ENCODE measurements around the gene GDNF.

DNA sequence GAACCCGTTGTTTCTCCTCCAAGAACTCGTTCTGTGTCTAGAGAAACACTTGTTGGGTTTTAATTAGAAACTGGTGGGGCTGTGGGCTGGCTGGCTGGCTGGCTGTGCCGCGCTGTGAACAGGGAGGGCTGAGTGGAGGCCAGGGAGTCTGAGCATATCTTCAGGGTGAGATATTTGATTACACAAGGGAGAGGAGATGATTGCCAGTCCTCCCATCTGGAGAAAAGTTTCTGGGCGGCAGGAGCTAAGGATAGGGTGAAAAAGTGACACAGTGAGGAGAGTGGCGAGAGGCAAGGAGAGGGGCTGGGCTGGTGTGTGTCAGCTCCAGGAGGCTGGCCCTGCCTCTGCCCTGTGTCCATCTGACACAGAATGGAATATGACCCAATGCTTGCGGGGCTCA is 63.0 kb downstream of the GDNF start:
- TF ChIP-seq SIN3A (IDR thresholded peaks at IDR 0.05; ENCODE audit: borderline replicate concordance, insufficient read depth, low read length) = no peak
- TF ChIP-seq, protein P1, sequence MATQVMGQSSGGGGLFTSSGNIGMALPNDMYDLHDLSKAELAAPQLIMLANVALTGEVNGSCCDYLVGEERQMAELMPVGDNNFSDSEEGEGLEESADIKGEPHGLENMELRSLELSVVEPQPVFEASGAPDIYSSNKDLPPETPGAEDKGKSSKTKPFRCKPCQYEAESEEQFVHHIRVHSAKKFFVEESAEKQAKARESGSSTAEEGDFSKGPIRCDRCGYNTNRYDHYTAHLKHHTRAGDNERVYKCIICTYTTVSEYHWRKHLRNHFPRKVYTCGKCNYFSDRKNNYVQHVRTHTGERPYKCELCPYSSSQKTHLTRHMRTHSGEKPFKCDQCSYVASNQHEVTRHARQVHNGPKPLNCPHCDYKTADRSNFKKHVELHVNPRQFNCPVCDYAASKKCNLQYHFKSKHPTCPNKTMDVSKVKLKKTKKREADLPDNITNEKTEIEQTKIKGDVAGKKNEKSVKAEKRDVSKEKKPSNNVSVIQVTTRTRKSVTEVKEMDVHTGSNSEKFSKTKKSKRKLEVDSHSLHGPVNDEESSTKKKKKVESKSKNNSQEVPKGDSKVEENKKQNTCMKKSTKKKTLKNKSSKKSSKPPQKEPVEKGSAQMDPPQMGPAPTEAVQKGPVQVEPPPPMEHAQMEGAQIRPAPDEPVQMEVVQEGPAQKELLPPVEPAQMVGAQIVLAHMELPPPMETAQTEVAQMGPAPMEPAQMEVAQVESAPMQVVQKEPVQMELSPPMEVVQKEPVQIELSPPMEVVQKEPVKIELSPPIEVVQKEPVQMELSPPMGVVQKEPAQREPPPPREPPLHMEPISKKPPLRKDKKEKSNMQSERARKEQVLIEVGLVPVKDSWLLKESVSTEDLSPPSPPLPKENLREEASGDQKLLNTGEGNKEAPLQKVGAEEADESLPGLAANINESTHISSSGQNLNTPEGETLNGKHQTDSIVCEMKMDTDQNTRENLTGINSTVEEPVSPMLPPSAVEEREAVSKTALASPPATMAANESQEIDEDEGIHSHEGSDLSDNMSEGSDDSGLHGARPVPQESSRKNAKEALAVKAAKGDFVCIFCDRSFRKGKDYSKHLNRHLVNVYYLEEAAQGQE (IDR thresholded peaks at IDR 0.05; ENCODE audit: insufficient read depth in 1 of 2, low read depth in 2 of 2, low read length in 2 of 2) = no peak
- no peak for TF ChIP-seq POLR2AphosphoS5 (IDR thresholded peaks at IDR 0.05; ENCODE audit: low read depth, low read length)
- TF ChIP-seq TAF1 (IDR thresholded peaks at IDR 0.05; ENCODE audit: borderline replicate concordance, insufficient read depth, low read length) = no peak
